Activated CD4-positive, alpha-beta T cell treated with anti-CD3 and anti-CD28 coated beads for 4 hours (primary cell): Measurements from ENCODE around the gene MMP15.
"Not testable (repeated sequence)": the region's sequence is repeated elsewhere in the genome, so short reads cannot be mapped to it uniquely, and the experiment has no call there.

Experiments used
- DNase-seq, 2 donors: peaks; one replicate each; pipeline ENCODE4 v3.0.0-alpha.2; 2020

The MMP15 gene

GRCh38 chr16:58051821-58052603, 26.5 kb downstream of the MMP15 start:
- DNase-seq, result no peak

GRCh38 chr16:58053682-58054005, 28.1 kb downstream of the MMP15 start:
- DNase-seq, result no peak

- DNase-seq, result no peak
These were observed 28.7 kb downstream of the MMP15 start for GRCh38 chr16:58054289-58054688.

- DNase-seq, result no peak
These were observed 31.0 kb downstream of the MMP15 start for GRCh38 chr16:58056580-58056979.

- no peak for DNase-seq
These were observed 31.6 kb downstream of the MMP15 start for GRCh38 chr16:58057121-58057520.

- DNase-seq, result no peak
These were observed 32.2 kb downstream of the MMP15 start for GRCh38 chr16:58057784-58058183.

- DNase-seq, result no peak
These were observed 37.3 kb downstream of the MMP15 start for GRCh38 chr16:58062821-58063220.

GRCh38 chr16:58063377-58064076, 38.0 kb downstream of the MMP15 start:
- no peak for DNase-seq

GRCh38 chr16:58070585-58070984, 45.0 kb downstream of the MMP15 start:
- DNase-seq, result no peak

- not testable (repeated sequence) for DNase-seq
These were observed 46.6 kb downstream of the MMP15 start for GRCh38 chr16:58072134-58072533.

GRCh38 chr16:58073086-58073485, 47.5 kb downstream of the MMP15 start:
- DNase-seq, result not testable (repeated sequence)

GRCh38 chr16:58074657-58075056, 49.1 kb downstream of the MMP15 start:
- no peak for DNase-seq

GRCh38 chr16:58076514-58076913, 51.0 kb downstream of the MMP15 start:
- no peak for DNase-seq

GRCh38 chr16:58077796-58078195, 52.2 kb downstream of the MMP15 start:
- DNase-seq, result no peak

GRCh38 chr16:58080657-58081056, 55.1 kb downstream of the MMP15 start:
- not testable (repeated sequence) for DNase-seq

GRCh38 chr16:58082381-58082780, 56.8 kb downstream of the MMP15 start:
- no peak for DNase-seq

- DNase-seq, result no peak
These were observed 59.1 kb downstream of the MMP15 start for GRCh38 chr16:58084635-58085034.

- no peak for DNase-seq
These were observed 59.6 kb downstream of the MMP15 start for GRCh38 chr16:58085171-58085570.

GRCh38 chr16:58085584-58086251, 60.2 kb downstream of the MMP15 start:
- DNase-seq, result no peak

- DNase-seq, result no peak
These were observed 61.0 kb downstream of the MMP15 start for GRCh38 chr16:58086381-58087208.

- DNase-seq, result no peak
These were observed 61.8 kb downstream of the MMP15 start for GRCh38 chr16:58087209-58087913.

GRCh38 chr16:58088091-58088490, 62.5 kb downstream of the MMP15 start:
- no peak for DNase-seq
